B cell (primary cell): ENCODE measurements around the gene E2F7. TPM values are rescaled to one million over a fixed set of nuclear protein-coding genes. Genes with fewer than 3 reads are reported as not detected.
A peak's percentile ranks its signal among the peaks of the same experiment; 100 is the strongest.

Experiments
- ATAC-seq: fragments of 200-7000 bp; cut with Tn5 transposase; one replicate; pipeline ENCODE4 v1.10.0; 2021; ENCODE audit warnings: low read depth, mild to moderate bottlenecking, moderate number of reproducible peaks, moderate library complexity
- CTCF ChIA-PET: fragments of 350-600 bp; sonication (Branson Sonifier 250); formaldehyde crosslinking; loops from one replicate; lab custom pipeline; 2021; ENCODE audit warnings: antibody characterized with exemption, inconsistent platforms; lab: Charles Lee
- POLR2A ChIA-PET: fragments of 350-600 bp; sonication (Branson Sonifier 250); formaldehyde crosslinking; loops from one replicate; lab custom pipeline; 2021; ENCODE audit warnings: antibody characterized with exemption; lab: Charles Lee
- DNase-seq: peaks from one replicate; pipeline ENCODE4 v3.0.0; 2013
- H2AFZ ChIP-seq: 2 replicates; pipeline ENCODE4 v1.6.1; 2012; ENCODE audit warnings: mild to moderate bottlenecking, low read depth, low read length; ENCODE audit not compliant: insufficient read depth, poor library complexity, severe bottlenecking
- H3K27ac ChIP-seq, 2 donors: 1 replicate in 1 of 2; 2 replicates in 1 of 2; pipeline ENCODE4 v1.5.1; 2012 to 2013; ENCODE audit warnings: low read length in 2 of 2, mild to moderate bottlenecking in 2 of 2, moderate library complexity in 1 of 2
- H3K27me3 ChIP-seq, 4 experiments: fragments of 200-600 bp in 1 of 4; sonication (generic) in 1 of 4; replicated peaks in 1 of 4; 1 replicate in 2 of 4; 2 replicates in 2 of 4; pipeline versions ENCODE4 v1.6.1 to v1.7.0; 2013 to 2016; ENCODE audit warnings: low read length in 3 of 4, mild to moderate bottlenecking in 2 of 4, mixed read lengths in 1 of 4, moderate library complexity in 1 of 4; ENCODE audit not compliant: insufficient read depth in 4 of 4, control insufficient read depth in 3 of 4; ENCODE audit errors: control extremely low read depth in 1 of 4
- H3K36me3 ChIP-seq, 2 experiments: replicated peaks in 1 of 2; 1 replicate in 1 of 2; 2 replicates in 1 of 2; pipeline versions ENCODE4 v1.6.1 to v1.7.1; 2013; ENCODE audit warnings: low read length in 1 of 2; ENCODE audit not compliant: insufficient read depth in 2 of 2, control insufficient read depth in 1 of 2; ENCODE audit errors: control extremely low read depth in 1 of 2, extremely low read depth in 1 of 2
- H3K4me1 ChIP-seq, 2 donors: fragments of 200-600 bp in 1 of 2; sonication (generic) in 1 of 2; 1 replicate in 1 of 2; 2 replicates in 1 of 2; pipeline versions ENCODE4 v1.5.1 to v1.6.1; 2013 to 2017; ENCODE audit warnings: low read length in 2 of 2; ENCODE audit not compliant: control insufficient read depth in 2 of 2, insufficient read depth in 2 of 2
- H3K4me2 ChIP-seq: replicated peaks from 2 replicates; pipeline ENCODE3; 2012; ENCODE audit warnings: mild to moderate bottlenecking, low read depth, low read length; ENCODE audit not compliant: poor library complexity, severe bottlenecking
- H3K4me3 ChIP-seq, 5 experiments: fragments of 200-600 bp in 1 of 5; sonication (generic) in 1 of 5; 1 replicate in 3 of 5; 2 replicates in 2 of 5; pipeline versions ENCODE4 v1.5.1 to v1.7.0; 2011 to 2016; ENCODE audit warnings: low read length in 4 of 5, mild to moderate bottlenecking in 4 of 5, low read depth in 2 of 5, control low read depth in 1 of 5, moderate library complexity in 1 of 5; ENCODE audit not compliant: insufficient read depth in 1 of 5; ENCODE audit errors: control extremely low read depth in 1 of 5, extremely low read depth in 1 of 5
- H3K79me2 ChIP-seq: fragments of 200-600 bp; sonication (generic); one replicate; pipeline ENCODE4 v1.6.0; 2016; ENCODE audit warnings: low read length; ENCODE audit not compliant: control insufficient read depth, insufficient read depth
- H3K9ac ChIP-seq: fragments of 200-600 bp; sonication (generic); 2 replicates; pipeline ENCODE4 v1.6.1; 2017; ENCODE audit warnings: mild to moderate bottlenecking, low read length, moderate library complexity
- H3K9me3 ChIP-seq, 3 donors: one replicate each; pipeline versions ENCODE4 v1.6.1 to v1.7.1; 2013; ENCODE audit warnings: low read length in 2 of 3; ENCODE audit not compliant: control insufficient read depth in 2 of 3, insufficient read depth in 1 of 3; ENCODE audit errors: control extremely low read depth in 1 of 3
- H4K20me1 ChIP-seq: 2 replicates; pipeline ENCODE4 v1.6.0; 2012; ENCODE audit warnings: mild to moderate bottlenecking, low read length; ENCODE audit not compliant: insufficient read depth, control insufficient read depth, poor library complexity, severe bottlenecking
- H3K27ac Mint-ChIP-seq: one replicate; pipeline ENCODE4 v1.8.0; 2021; ENCODE audit warnings: mixed read lengths
- H3K27me3 Mint-ChIP-seq: one replicate; pipeline ENCODE4 v1.8.0; 2021; ENCODE audit warnings: mixed read lengths
- H3K4me1 Mint-ChIP-seq: one replicate; pipeline ENCODE4 v1.8.0; 2021; ENCODE audit warnings: mixed read lengths
- H3K4me3 Mint-ChIP-seq: one replicate; pipeline ENCODE4 v1.8.0; 2021; ENCODE audit warnings: mixed read lengths
- H3K9me3 Mint-ChIP-seq: one replicate; pipeline ENCODE4 v1.8.0; 2022; ENCODE audit warnings: mixed read lengths; ENCODE audit not compliant: insufficient read depth
- CTCF ChIP-seq: fragments of 200-600 bp; IDR thresholded peaks from one replicate; pipeline ENCODE4 v1.8.0; 2022; ENCODE audit warnings: antibody characterized with exemption, mild to moderate bottlenecking
- EZH2 ChIP-seq: IDR thresholded peaks from 2 replicates; pipeline ENCODE4 v1.6.1; 2012; ENCODE audit warnings: borderline replicate concordance, low read depth, mild to moderate bottlenecking, moderate library complexity, low read length; ENCODE audit not compliant: insufficient read depth, poor library complexity, severe bottlenecking
- WGBS: methylation state at CpG from one replicate; pipeline ENCODE4 v1.1.5; 2013; ENCODE audit warnings: missing lambda C conversion rate; ENCODE audit not compliant: insufficient coverage; 5-methylcytosine and 5-hydroxymethylcytosine counted together
- intact Hi-C: fragments of 100-400 bp; cut with micrococcal nuclease; formaldehyde crosslinking; loops from one replicate; pipeline ENCODE4 v1.10.0; 2022
- polyA minus RNA-seq: library from RNA; depleted of rRNA, polyadenylated mRNA; stranded (reverse); fragments of >200 nt; gene quantifications from 2 replicates; pipeline ENCODE4 v1.2.3, GENCODE V29; 2012
- polyA plus RNA-seq: library from polyadenylated mRNA; depleted of rRNA; stranded (reverse); fragments of >200 nt; gene quantifications from 2 replicates; pipeline ENCODE4 v1.2.3, GENCODE V29; 2012
- total RNA-seq, 2 donors: library from RNA; stranded (reverse); fragments of 120-200 nt in 1 of 2; gene quantifications; 1 replicate in 1 of 2; 2 replicates in 1 of 2; pipeline versions ENCODE4 v1.2.3 to v1.2.4, GENCODE V29; 2013 to 2022

The E2F7 gene
- 0.29 and 0.42 TPM in 2 replicates for total RNA-seq
- 0.37 TPM for total RNA-seq (2013)
- 0.15 and 0.22 TPM in 2 replicates for polyA plus RNA-seq
- 0.26 and 0.50 TPM in 2 replicates for polyA minus RNA-seq

- no peak for TF ChIP-seq EZH2
- no peak for TF ChIP-seq CTCF
- Histone ChIP-seq H2AFZ (peak within 1 kb of the TSS; percentile 97), H3K79me2 (no peaks in the 10 kb centered on the region), H3K9me3 (no peaks in the 10 kb centered on the region), H3K27me3 (peaks cover 0 to 22% (median 13%) of the 10 kb centered on the region in 4 experiments), H4K20me1 (no peaks in the 10 kb centered on the region), H3K4me3 (peak within 1 kb of the TSS; percentile 47 to 79 (median 63)), H3K4me1 (peaks cover 22 to 31% of the 10 kb centered on the region in 2 donors), H3K9ac (peak within 1 kb of the TSS; percentile 75), H3K36me3 (no peaks in the 10 kb centered on the region), H3K27ac (no peak within 1 kb of the TSS), H3K4me2 (peak within 1 kb of the TSS; percentile 94)
- peak; percentile 86 for DNase-seq
- peaks cover 35% of the 10 kb centered on the region for H3K4me1 Mint-ChIP-seq
- ChIA-PET POLR2A (no interaction called here), CTCF (interaction anchor here (0.8 kb wide), 1 partner anchor 55 kb away, joined by 3 read pairs; no protein-coding TSS in a partner anchor)
- WGBS: under 1% methylated on average over 71 of the region's 87 CpGs
- peak; percentile 89 for ATAC-seq
- H3K4me3 Mint-ChIP-seq: peak within 1 kb of the TSS; percentile 90
- H3K27me3 Mint-ChIP-seq: peaks cover 10% of the 10 kb centered on the region
- peak within 1 kb of the TSS; percentile 48 for H3K27ac Mint-ChIP-seq
- H3K9me3 Mint-ChIP-seq: no peaks in the 10 kb centered on the region
- intact Hi-C loops: loop anchor here (1.0 to 10.0 kb wide), 3 partner anchors 16 to 1551 kb away; partner anchors contain the start of genes KRR1 and ZDHHC17
Measured at GRCh38 chr12:77065361-77066204, at the start of gene E2F7. Gene E2F7 (minus strand): TSS chr12:77065569. CDS start chr12:77064635, 934 bp downstream.

DNA sequence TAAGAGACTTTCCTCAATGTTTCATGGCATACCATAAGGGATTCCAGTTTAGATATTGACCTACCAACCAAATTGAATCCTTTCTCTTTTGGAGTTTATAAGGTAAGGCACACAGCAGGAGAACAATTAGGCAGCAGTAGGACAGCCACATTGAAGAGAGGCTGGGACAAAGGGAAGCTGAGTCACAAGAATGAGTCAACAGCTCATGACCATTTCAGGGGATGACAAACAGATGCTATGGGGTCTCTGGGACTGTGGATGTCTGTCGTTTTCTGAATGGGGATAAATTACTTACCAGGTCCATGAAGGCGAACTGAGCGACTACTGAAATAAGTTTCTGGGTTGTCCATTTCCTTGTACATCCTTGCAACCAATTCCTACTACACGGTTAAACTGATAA, 48.6 kb upstream of the E2F7 start:
- Mint-ChIP-seq H3K27me3 (peaks cover 3% of the 10 kb centered on the region), H3K4me1 (no peaks in the 10 kb centered on the region), H3K9me3 (peaks cover 8% of the 10 kb centered on the region), H3K27ac (no peak overlapping the region), H3K4me3 (no peak overlapping the region)
- H3K79me2 ChIP-seq: no peaks in the 10 kb centered on the region
- POLR2A ChIA-PET: no interaction called here
- H3K9ac ChIP-seq: no peak overlapping the region
- H3K4me2 ChIP-seq: no peak overlapping the region
- H3K36me3 ChIP-seq: no peaks in the 10 kb centered on the region
- no peak overlapping the region for H2AFZ ChIP-seq
- H3K4me1 ChIP-seq: no peaks in the 10 kb centered on the region
- intact Hi-C loops: no loop called here
- H3K9me3 ChIP-seq: peaks cover 0 to 8% (median 4%) of the 10 kb centered on the region in 3 donors
- DNase-seq: no peak
- no peak overlapping the region for H3K4me3 ChIP-seq
- no peak overlapping the region for H3K27ac ChIP-seq
- ATAC-seq: no peak
- no peak for TF ChIP-seq EZH2
- no peak for TF ChIP-seq CTCF
- CTCF ChIA-PET: no interaction called here
- no peaks in the 10 kb centered on the region for H3K27me3 ChIP-seq
- no peaks in the 10 kb centered on the region for H4K20me1 ChIP-seq
- no CpG with 5 or more reads among the region's 4 CpGs for WGBS
